HepG2 (cell line): Measurements from ENCODE around the gene GEMIN2. TPM values are rescaled to one million over a fixed set of nuclear protein-coding genes. Genes with fewer than 3 reads are reported as not detected.

Experiments used
- ATAD3A ChIP-seq: sonication (generic); formaldehyde crosslinking; IDR thresholded peaks from 2 replicates; pipeline ENCODE4 v1.4.0; 2020; ENCODE audit warnings: missing genetic modification reagents
- E2F1 ChIP-seq: sonication (generic); formaldehyde crosslinking; IDR thresholded peaks from 2 replicates; pipeline ENCODE4 v1.5.0; 2020; ENCODE audit warnings: missing genetic modification reagents
- GATA4 ChIP-seq: sonication (generic); IDR thresholded peaks from 2 replicates; pipeline ENCODE4 v1.6.1; 2016; ENCODE audit warnings: antibody characterized with exemption, low read depth, borderline replicate concordance
- GTF3A ChIP-seq: sonication (generic); formaldehyde crosslinking; conservative IDR thresholded peaks from 2 replicates; pipeline ENCODE4 v1.4.0; 2020; ENCODE audit warnings: mild to moderate bottlenecking, missing genetic modification reagents
- HOXA9 ChIP-seq: sonication (generic); formaldehyde crosslinking; IDR thresholded peaks from 2 replicates; pipeline ENCODE4 v1.8.1; 2022; ENCODE audit warnings: missing genetic modification reagents, mild to moderate bottlenecking, moderate library complexity, borderline replicate concordance
- MAFK ChIP-seq, 2 experiments: IDR thresholded peaks in 1 of 2; conservative IDR thresholded peaks in 1 of 2; 2 replicates each; pipeline ENCODE4 v1.6.1; 2011; ENCODE audit warnings: improper control_type of control experiment in 2 of 2, low read length in 2 of 2
- MED13 ChIP-seq: sonication (generic); formaldehyde crosslinking; IDR thresholded peaks from 2 replicates; pipeline ENCODE4 v1.5.0; 2020; ENCODE audit warnings: missing genetic modification reagents
- MEF2D ChIP-seq: sonication (generic); formaldehyde crosslinking; IDR thresholded peaks from 2 replicates; pipeline ENCODE4 v1.5.1; 2020; ENCODE audit warnings: mild to moderate bottlenecking, missing genetic modification reagents
- MEIS2 ChIP-seq: sonication (generic); formaldehyde crosslinking; IDR thresholded peaks from 2 replicates; pipeline ENCODE4 v1.9.0; 2021; ENCODE audit warnings: mild to moderate bottlenecking, missing genetic modification reagents
- NFE2L1 ChIP-seq: sonication (generic); formaldehyde crosslinking; IDR thresholded peaks from 2 replicates; pipeline ENCODE4 v1.4.0; 2020; ENCODE audit warnings: missing genetic modification reagents, mild to moderate bottlenecking, borderline replicate concordance
- PHF20 ChIP-seq: sonication (generic); formaldehyde crosslinking; IDR thresholded peaks from 2 replicates; pipeline ENCODE4 v1.5.0; 2020; ENCODE audit warnings: mild to moderate bottlenecking, missing genetic modification reagents
- SAFB2 ChIP-seq: sonication (generic); formaldehyde crosslinking; IDR thresholded peaks from 2 replicates; pipeline ENCODE4 v1.5.1; 2020; ENCODE audit warnings: missing genetic modification reagents, low read depth, mild to moderate bottlenecking, borderline replicate concordance
- TIGD3 ChIP-seq: sonication (generic); formaldehyde crosslinking; IDR thresholded peaks from 2 replicates; pipeline ENCODE4 v1.5.1; 2020; ENCODE audit warnings: mild to moderate bottlenecking, missing genetic modification reagents, borderline replicate concordance
- ZNF605 ChIP-seq: sonication (generic); formaldehyde crosslinking; IDR thresholded peaks from 2 replicates; pipeline ENCODE4 v1.8.0; 2022; ENCODE audit warnings: mild to moderate bottlenecking, missing genetic modification reagents
- ZNF674 ChIP-seq: sonication (generic); formaldehyde crosslinking; IDR thresholded peaks from 2 replicates; pipeline ENCODE4 v1.5.0; 2020; ENCODE audit warnings: low read depth, mild to moderate bottlenecking, missing genetic modification reagents
- polyA plus RNA-seq, 8 experiments: library from polyadenylated mRNA; depleted of rRNA in 3 of 8; stranded (reverse) in 7 of 8; unstranded in 1 of 8; fragments of >200 nt; fragmentation: Illumina TruSeq in 4 of 8; extraction: Trizol in 4 of 8; gene quantifications; 2 replicates each; pipeline versions ENCODE4 v1.2.1 to v1.2.3, GENCODE V29; 2011 to 2016; ENCODE audit warnings: low read depth in 4 of 8, missing spikeins in 1 of 8, mixed read lengths in 1 of 8; ENCODE audit not compliant: insufficient read depth in 1 of 8
- total RNA-seq, 5 experiments: library from RNA; depleted of rRNA; stranded (reverse); fragments of >200 nt; fragmentation: Illumina TruSeq; extraction: Trizol; gene quantifications; 2 replicates each; pipeline ENCODE4 v1.2.3, GENCODE V29; 2016; ENCODE audit warnings: low read depth in 1 of 5
- TF ChIP-seq, protein P1 (sequence below): IDR thresholded peaks from 2 replicates; pipeline ENCODE4 v1.6.1; 2016; ENCODE audit warnings: mild to moderate bottlenecking, missing biosample characterization, missing genetic modification reagents
- TF ChIP-seq, protein P2 (sequence below): sonication (generic); formaldehyde crosslinking; IDR thresholded peaks from 2 replicates; pipeline ENCODE4 v1.9.0; 2021; ENCODE audit warnings: missing genetic modification reagents, borderline replicate concordance
- TF ChIP-seq, protein P3 (sequence below): sonication (generic); formaldehyde crosslinking; IDR thresholded peaks from 2 replicates; pipeline ENCODE4 v1.8.0; 2022; ENCODE audit warnings: mild to moderate bottlenecking, missing genetic modification reagents; ENCODE audit not compliant: insufficient replicate concordance
- TF ChIP-seq, protein P4 (sequence below): fragments of 450-650 bp; IDR thresholded peaks from 2 replicates; pipeline ENCODE4 v1.6.1; 2017; ENCODE audit warnings: mild to moderate bottlenecking

Gene GEMIN2
- total and polyA plus RNA-seq, 2 of the 13 experiments (the other 11 are each of a cell fraction or from before 2014, with no cell fraction given), result 54.8 to 110 TPM

DNA sequence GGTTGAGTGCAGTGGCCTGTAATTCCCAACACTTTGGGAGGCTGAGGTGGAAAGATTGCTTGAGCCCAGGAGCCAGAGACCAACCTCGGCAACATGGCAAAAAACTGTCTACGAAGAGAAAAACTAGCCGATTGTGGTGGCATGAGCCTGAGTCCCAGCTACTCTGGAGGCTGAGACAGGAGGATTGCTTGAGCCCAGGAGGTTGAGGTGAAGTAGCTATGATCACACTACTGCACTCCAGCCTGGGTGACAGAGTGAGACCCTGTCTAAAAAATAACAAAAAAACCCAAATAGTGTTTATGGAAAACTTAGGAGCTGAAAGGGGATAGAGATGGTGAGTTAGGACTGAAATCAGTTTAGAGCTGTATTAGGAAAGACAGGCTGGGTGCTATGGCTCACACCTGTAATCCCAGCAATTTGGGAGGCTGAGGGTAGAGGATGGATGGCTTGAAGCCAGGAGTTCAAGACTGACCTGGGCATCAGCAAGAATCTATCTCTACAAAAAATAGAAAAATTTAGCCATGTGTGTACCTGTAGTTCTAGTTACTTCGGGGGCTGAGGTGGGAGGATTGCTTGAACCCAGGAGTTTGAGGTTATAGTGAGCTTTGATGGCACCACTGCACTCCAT lies 70.6 kb downstream of the GEMIN2 start (continued):
- TF ChIP-seq TIGD3 (CRISPR knock-in tag) (no peak), NFE2L1 (no peak), PHF20 (CRISPR knock-in tag) (peak; percentile 41; the same call in 1 of the 2 replicates), GTF3A (CRISPR knock-in tag) (no peak), ZNF674 (CRISPR knock-in tag) (no peak), HOXA9 (no peak), SAFB2 (no peak; the same call in 1 of the 2 replicates), MED13 (CRISPR knock-in tag) (no peak), E2F1 (CRISPR knock-in tag) (no peak), MAFK (conservative IDR thresholded peaks at IDR 0.05 in 1 of 2, IDR thresholded peaks at IDR 0.05 in 1 of 2; ENCODE audit: low read length in 2 of 2) (no peak), ATAD3A (CRISPR knock-in tag) (no peak), GATA4 (0 out of 2 replicates have a peak, but pooled peaks have one; percentile 14), MEF2D (CRISPR knock-in tag) (no peak), ZNF605 (CRISPR knock-in tag) (no peak; the same call in 1 of the 2 replicates), MEIS2 (no peak)
- TF ChIP-seq, protein P1, sequence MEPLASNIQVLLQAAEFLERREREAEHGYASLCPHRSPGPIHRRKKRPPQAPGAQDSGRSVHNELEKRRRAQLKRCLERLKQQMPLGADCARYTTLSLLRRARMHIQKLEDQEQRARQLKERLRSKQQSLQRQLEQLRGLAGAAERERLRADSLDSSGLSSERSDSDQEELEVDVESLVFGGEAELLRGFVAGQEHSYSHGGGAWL, result no peak
- TF ChIP-seq, protein P2, sequence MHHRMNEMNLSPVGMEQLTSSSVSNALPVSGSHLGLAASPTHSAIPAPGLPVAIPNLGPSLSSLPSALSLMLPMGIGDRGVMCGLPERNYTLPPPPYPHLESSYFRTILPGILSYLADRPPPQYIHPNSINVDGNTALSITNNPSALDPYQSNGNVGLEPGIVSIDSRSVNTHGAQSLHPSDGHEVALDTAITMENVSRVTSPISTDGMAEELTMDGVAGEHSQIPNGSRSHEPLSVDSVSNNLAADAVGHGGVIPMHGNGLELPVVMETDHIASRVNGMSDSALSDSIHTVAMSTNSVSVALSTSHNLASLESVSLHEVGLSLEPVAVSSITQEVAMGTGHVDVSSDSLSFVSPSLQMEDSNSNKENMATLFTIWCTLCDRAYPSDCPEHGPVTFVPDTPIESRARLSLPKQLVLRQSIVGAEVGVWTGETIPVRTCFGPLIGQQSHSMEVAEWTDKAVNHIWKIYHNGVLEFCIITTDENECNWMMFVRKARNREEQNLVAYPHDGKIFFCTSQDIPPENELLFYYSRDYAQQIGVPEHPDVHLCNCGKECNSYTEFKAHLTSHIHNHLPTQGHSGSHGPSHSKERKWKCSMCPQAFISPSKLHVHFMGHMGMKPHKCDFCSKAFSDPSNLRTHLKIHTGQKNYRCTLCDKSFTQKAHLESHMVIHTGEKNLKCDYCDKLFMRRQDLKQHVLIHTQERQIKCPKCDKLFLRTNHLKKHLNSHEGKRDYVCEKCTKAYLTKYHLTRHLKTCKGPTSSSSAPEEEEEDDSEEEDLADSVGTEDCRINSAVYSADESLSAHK (CRISPR knock-in tag), result no peak
- TF ChIP-seq, protein P3, sequence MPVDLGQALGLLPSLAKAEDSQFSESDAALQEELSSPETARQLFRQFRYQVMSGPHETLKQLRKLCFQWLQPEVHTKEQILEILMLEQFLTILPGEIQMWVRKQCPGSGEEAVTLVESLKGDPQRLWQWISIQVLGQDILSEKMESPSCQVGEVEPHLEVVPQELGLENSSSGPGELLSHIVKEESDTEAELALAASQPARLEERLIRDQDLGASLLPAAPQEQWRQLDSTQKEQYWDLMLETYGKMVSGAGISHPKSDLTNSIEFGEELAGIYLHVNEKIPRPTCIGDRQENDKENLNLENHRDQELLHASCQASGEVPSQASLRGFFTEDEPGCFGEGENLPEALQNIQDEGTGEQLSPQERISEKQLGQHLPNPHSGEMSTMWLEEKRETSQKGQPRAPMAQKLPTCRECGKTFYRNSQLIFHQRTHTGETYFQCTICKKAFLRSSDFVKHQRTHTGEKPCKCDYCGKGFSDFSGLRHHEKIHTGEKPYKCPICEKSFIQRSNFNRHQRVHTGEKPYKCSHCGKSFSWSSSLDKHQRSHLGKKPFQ (CRISPR knock-in tag), result no peak
- TF ChIP-seq, protein P4, sequence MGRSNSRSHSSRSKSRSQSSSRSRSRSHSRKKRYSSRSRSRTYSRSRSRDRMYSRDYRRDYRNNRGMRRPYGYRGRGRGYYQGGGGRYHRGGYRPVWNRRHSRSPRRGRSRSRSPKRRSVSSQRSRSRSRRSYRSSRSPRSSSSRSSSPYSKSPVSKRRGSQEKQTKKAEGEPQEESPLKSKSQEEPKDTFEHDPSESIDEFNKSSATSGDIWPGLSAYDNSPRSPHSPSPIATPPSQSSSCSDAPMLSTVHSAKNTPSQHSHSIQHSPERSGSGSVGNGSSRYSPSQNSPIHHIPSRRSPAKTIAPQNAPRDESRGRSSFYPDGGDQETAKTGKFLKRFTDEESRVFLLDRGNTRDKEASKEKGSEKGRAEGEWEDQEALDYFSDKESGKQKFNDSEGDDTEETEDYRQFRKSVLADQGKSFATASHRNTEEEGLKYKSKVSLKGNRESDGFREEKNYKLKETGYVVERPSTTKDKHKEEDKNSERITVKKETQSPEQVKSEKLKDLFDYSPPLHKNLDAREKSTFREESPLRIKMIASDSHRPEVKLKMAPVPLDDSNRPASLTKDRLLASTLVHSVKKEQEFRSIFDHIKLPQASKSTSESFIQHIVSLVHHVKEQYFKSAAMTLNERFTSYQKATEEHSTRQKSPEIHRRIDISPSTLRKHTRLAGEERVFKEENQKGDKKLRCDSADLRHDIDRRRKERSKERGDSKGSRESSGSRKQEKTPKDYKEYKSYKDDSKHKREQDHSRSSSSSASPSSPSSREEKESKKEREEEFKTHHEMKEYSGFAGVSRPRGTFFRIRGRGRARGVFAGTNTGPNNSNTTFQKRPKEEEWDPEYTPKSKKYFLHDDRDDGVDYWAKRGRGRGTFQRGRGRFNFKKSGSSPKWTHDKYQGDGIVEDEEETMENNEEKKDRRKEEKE, result no peak
